Raji (cell line): ENCODE results near the gene DNER.

Experiments
- POLR2A ChIP-seq: IDR thresholded peaks from 2 replicates; pipeline ENCODE4 v1.6.1; 2011; ENCODE audit warnings: low read depth, low read length, control low read depth; ENCODE audit not compliant: insufficient read depth

DNER gene

DNA sequence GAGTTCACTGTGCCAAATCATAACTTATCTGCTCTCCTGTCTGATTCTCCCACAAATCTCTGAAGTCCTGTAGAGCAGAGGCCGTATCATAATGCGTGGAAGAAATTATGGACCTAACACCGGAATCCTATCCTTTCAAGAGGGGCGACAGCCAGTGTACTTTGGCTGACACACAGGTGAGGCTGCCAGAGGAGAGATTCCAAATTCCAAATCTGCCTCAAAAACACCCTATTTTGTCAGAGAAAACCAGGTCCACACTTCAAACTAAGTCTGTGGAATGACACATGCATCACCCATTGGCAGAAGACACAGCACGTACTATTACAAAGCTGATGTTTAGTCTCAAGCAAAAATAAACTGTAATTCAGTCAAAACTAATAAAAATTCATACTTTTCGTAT, 304.1 kb downstream of the DNER start:
- TF ChIP-seq POLR2A: no peak

DNA sequence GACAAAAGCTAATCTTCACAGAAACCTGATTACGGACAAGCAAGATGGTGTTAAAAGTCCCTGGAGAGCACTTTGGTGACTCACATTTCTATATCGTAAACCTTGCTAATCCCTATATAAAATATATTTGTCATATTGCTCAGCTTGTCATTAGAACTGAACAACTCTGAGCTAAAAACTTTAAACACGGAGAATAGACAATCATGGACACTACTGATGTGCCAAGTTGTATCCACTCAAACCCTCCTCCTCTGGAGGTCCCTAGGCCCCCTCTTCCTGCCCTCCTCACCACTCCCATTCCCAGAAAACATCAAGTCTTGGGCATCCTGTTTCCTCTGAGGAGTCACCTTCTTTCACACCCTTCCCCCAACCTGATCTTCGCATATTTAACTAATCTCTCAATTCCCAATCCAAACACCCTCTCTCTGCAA, 304.6 kb downstream of the DNER start:
- TF ChIP-seq POLR2A: no peak

DNA sequence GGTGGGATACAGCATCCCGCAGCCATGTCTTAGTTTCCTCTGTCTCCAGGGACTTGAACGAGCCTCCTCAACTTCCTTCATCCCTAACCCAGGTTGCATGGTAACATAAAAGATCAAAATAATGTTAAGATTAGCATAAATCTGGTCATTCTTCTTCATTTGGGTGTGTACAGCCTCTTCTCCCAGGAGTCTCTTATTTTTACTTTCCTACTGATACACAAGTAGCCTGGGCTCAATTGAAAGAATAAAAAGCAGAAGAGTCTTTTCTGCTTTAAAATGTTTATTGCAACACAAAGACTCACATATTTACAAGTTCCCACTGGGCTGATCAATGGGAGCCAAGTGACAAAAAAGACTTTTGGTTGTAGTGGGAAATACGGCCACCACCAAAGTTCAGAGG, 305.4 kb downstream of the DNER start:
- no peak for TF ChIP-seq POLR2A

DNA sequence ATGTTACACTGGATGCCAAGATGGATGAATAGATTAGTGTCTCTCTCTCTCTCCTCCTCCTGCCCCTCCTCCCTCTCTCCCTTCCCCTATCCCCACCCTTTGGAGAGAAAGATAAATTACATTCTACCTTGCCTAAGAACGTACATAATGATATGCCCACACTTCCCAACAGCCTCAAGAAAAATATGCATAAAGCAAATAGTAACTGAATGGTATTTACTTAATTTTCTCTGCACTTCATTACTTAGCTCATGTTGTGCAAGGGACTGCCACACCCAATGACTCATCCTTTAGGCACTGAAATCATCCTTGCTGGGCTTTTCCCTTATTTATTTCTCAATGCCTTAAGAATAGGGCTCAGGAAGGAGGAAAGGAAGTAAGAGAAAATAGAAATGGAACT, 306.0 kb downstream of the DNER start:
- no peak for TF ChIP-seq POLR2A

DNA sequence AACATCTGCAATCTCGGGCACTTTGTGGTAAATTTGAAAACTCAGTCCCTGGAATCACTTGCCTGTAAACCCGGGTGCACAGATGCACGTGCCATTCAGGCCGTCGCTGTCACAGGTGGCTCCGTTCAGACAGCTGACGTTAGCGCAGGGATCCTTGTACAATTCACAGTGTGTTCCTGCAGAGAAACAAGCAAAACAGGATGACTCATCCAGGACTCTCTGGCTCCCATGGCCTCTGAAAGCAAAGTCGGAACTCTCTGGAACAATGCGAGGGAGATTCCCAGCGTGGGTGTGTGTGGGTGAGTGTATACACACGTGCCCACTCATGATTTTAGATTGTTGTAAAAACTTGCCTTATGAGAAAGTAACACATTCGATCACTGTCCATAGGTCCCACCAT, 307.2 kb downstream of the DNER start:
- TF ChIP-seq POLR2A: no peak

DNA sequence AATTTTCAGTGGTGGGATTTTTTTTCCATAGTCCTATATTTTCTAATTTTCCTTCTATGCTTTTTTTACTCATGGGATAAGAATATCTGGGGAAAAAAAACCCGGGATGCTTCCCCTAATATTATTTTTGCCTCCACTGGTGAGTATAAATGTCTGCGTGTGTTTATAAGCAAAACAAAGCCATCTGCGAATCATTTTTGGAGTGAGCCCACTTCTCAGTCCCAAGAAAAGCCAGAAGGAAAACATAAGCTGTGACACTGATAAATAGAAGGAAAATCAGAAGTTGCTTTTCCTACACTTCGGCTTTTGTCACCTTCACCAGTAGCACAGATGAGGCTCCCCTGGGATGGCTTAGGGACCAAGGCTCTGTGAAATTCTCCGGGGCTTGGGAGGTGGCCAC, 308.6 kb downstream of the DNER start:
- no peak for TF ChIP-seq POLR2A

DNA sequence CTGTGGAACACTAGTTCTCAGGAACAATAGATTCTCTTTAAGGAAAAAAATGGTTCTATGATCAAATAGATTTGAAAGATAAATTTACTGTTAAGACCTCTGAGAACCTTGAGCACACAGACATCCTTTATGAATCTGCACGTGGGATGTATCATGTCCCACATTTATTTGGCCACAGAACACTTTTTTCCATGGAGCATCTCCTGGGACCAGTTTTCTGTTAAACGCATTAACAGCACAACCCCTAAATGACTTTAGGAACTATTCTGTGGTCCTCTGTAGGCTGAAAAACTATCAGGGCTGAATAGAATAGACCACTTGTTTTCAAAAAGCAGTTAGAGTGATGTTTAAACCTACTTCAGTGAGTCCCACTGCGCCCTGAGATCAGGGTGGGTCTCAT, 311.1 kb downstream of the DNER start:
- TF ChIP-seq POLR2A: no peak

DNA sequence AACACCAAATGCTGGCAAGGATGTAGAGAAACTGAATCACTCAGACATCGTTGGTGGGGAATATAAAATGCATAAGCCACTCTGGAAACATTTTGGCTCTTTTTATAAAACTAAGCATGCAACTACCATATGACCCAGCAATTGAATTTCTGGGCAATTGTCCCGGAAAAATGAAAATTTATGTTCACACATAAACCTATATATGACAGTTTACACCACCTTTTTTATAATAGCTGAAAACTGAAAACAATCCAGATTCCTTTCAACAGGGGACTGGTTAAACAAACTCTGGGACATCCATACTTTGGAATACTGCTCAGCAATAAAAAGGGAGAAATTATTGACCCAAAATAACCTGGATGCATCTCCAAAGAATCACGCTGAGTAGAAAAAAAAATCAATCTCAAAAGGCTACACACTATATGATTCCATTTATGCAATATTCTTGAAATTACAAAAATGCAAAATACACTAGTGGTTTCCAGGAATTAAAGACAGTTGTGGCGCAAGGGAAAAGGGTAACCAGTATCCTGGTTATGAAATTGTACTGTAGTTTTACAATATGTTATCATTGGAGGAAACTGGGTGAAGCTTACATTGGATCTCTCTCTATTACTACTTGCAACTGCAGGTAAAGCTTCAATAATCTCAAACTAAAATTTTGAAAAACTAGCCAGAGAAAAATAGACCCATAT, 313.0 kb downstream of the DNER start:
- no peak for TF ChIP-seq POLR2A

DNA sequence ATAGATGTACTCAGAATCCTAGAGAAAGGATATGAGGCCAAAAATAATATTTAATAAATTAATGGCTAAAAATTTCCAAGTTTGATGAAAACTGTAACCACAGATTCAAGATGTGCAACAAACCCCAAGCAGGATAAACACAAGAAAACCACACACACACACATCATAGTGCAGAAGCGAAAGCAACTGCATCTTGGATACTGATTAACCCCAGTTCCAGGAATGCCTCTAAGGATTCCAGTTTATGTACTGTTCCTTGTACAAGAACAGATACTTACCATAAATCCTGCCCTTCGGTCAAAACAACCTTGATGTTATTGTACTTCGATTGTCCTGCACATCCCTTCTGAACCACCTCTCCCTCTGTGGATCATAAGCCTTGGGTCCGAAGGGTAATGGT, 320.4 kb downstream of the DNER start:
- no peak for TF ChIP-seq POLR2A

DNA sequence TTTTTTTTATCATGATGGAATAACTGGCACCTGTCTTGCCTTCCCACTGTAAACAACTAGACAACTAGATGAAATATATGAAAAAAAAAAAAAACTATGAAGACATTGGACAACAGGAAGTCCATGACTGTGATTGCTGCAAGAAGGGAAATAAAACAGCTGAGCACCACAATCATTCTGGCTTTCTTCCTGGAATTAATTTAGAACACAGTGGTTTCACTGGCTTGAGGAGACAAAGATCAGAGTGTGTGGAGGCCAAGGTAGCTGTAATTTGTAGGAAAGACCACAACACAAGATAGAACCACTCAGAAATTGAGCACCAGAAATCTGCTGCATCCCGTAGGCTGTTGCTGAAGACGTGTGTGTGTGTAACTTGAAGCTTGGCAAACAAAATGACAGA, 322.2 kb downstream of the DNER start:
- TF ChIP-seq POLR2A: no peak

DNA sequence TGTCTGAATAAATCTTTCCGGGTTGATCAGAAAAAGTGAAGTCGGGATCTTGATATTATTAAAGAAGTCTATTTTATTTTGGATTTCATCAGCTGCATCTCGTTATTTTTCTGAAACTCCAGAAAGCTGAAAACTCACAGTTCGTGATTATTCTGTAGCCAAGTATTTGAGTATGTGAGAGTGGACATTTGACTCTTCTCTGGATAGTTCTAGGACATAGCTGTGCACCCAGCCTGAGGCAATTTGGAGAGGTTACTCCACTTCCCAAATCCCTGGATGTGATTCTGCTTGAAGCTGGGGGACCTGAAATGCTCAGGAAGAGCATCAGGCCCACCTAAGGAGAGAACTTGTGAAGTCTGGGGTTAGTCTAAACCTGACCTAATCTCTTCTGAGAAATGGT, 325.6 kb downstream of the DNER start:
- no peak for TF ChIP-seq POLR2A

DNA sequence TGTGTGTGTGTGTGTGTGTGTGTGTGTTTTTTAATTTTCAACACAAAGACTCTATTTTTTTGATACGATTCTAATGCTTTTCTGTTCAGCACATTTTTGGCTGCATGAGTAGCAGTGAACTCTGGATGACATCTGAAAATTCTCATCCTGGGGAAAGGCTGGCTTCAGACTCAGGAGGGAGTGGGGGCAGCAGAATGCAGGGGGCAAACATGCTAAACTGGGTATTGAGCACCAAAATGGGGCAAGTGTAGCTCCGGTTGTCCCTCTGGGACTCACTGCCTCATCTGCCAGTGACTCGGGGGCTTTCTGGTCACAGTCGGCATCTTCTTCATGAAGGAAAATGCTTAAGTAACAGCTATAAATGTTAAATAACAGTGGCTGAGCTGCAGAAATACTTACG, 326.5 kb downstream of the DNER start:
- no peak for TF ChIP-seq POLR2A

DNA sequence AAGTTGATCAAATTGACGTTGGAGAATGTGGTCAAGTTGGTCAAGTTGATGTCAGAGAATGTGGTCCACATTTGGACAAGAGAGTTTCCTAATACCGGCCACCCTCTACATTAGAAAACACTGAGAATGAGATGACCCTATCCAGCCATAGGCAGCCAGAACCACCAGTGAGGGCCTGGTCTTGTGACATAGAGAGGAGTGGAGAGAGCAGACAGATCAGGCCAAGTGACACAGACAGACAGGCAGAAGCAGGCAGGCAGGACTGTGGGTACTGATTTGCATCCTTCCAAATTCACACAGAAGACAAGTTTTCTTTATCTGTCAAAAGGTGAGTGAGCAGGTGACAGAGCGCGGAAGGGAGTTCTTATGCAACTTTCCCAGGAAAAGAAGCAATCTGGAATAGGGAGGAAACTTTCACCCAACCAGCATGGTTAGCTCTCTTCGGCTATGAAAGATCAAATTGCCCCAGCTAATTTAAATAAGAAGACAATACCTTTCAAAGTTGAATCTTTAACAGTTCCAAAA, 334.2 kb downstream of the DNER start:
- no peak for TF ChIP-seq POLR2A

DNA sequence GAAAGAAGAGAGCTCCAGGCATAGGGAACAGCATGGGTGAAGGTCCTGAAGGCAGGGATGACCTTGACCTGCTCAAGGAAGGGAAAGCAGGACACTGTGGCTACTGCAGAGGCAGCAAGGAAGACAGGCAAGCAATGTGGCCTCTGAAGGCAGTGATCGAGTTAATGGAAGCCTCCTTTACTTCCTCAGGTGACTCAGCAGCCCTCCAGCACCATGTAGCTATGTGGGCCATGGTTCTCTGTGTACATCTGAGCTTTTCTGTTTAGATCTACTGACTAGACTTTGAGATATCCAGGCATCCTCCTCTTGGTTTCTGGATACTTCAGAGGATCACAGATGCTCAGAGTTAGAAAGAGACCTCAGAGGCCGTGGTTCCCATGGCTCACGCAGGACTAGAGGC, 336.0 kb downstream of the DNER start:
- TF ChIP-seq POLR2A: no peak

DNA sequence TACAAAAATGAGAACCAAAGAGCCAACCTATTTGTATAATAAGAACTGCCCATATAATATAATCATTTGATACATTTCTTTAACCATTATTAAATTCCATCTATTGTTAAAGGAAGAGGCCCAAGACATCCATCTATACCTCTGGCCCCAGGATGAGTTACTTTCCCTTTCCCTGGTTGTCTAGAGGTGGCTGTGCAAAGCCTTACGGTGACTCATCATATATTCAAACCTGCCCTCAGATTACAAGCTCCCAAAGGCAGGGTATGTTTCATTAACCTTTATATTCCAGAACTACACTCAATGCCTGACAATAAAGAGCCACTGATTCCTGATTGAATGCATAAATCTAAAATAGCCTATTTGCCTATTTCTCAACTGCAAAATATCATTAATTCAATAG, 337.5 kb downstream of the DNER start:
- TF ChIP-seq POLR2A: no peak

DNA sequence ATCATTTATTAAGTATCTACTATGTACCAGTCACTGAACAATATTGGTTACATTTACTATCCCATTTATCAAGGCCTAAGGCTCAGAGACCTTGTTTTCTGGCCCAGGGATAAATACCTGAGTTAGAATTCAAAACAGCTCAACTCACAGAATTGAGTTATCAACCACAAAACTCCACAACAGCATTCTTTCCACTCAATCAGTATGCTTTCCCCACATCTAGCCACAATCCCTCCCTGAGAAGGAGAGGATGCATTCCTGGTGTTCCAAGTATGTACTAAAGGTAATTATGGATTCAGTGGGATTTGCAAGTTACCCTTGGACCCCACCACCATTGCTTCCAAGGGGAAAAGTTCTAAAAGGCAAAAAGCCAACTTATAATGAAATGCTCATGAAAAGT, 339.1 kb downstream of the DNER start:
- no peak for TF ChIP-seq POLR2A

DNA sequence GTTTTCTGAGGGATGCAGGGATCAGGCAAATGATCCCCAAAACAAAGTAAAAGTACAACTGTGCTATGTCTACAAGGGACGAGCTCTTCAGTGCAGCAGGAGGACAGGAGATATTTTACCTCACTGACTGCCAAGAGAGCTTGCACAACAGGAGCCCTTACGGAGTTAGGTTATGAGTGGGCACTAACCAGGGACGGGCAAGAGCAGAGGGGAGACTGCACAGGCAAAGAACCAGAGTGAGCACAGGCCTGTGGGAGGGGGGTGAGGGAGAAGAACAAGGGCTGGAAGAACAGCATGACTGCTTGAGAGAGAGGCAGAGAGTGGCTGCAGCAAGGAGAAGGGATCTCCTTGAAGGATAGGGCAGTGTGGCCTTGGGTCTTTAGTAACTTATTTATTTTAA, 342.1 kb downstream of the DNER start:
- no peak for TF ChIP-seq POLR2A
